ENCODE measurements around the gene CSNK1G1.

DNA sequence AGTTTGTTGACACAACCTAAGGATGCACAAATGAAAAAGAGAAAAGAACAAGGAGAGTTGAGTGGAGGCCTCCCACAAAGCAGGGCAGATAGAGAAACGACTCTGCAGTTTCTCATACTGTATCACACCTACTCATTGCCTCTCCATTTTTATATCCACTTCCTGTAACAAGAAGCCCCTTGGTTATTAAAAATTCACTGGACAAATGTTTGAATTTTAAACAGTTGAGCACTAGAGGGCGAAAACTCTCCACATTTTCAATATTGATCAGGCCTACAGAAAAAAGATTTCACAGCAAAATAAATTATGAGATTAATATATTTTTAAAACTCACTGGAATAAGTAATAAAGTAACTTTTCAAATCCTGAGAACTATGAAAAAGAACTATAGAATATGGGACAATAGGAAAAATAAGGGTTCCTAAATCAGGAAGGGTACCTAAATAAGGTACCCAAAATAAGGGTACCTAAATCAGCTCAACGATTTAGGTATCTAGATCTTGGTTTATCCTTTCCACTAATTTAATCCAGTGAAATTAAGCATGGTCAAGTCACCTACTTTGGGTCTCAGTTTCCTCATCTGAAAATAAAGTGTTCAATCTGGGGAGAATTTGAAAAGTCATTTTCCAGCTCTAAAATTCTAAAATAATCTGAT is 146.2 kb downstream of the CSNK1G1 start:
- TF ChIP-seq, protein P1, sequence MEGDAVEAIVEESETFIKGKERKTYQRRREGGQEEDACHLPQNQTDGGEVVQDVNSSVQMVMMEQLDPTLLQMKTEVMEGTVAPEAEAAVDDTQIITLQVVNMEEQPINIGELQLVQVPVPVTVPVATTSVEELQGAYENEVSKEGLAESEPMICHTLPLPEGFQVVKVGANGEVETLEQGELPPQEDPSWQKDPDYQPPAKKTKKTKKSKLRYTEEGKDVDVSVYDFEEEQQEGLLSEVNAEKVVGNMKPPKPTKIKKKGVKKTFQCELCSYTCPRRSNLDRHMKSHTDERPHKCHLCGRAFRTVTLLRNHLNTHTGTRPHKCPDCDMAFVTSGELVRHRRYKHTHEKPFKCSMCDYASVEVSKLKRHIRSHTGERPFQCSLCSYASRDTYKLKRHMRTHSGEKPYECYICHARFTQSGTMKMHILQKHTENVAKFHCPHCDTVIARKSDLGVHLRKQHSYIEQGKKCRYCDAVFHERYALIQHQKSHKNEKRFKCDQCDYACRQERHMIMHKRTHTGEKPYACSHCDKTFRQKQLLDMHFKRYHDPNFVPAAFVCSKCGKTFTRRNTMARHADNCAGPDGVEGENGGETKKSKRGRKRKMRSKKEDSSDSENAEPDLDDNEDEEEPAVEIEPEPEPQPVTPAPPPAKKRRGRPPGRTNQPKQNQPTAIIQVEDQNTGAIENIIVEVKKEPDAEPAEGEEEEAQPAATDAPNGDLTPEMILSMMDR (IDR thresholded peaks at IDR 0.05): peak; percentile 67
- TF ChIP-seq ZFX (IDR thresholded peaks at IDR 0.05; ENCODE audit: borderline replicate concordance): no peak
